Spinal cord (tissue), 10 donors: Measurements from ENCODE around the gene SLC13A5. TPM values are rescaled to one million over a fixed set of nuclear protein-coding genes. Genes with fewer than 3 reads are reported as not detected.

Experiments
- DNase-seq, 6 donors: peaks; one replicate each; pipeline versions ENCODE4 v3.0.0 to v3.0.0-alpha.2; 2013 to 2015; ENCODE audit warnings: low spot score in 6 of 6, low read depth in 4 of 6
- H3K27ac ChIP-seq: one replicate; pipeline ENCODE4 v1.5.1; 2013; ENCODE audit warnings: low read depth, low read length, control low read depth
- H3K27me3 ChIP-seq: one replicate; pipeline ENCODE4 v1.6.1; 2013; ENCODE audit warnings: low read length; ENCODE audit not compliant: control insufficient read depth, insufficient read depth
- H3K36me3 ChIP-seq: one replicate; pipeline ENCODE4 v1.6.1; 2013; ENCODE audit warnings: low read length; ENCODE audit not compliant: control insufficient read depth, insufficient read depth
- H3K4me1 ChIP-seq: one replicate; pipeline ENCODE4 v1.6.1; 2013; ENCODE audit warnings: low read length; ENCODE audit not compliant: control insufficient read depth, insufficient read depth
- H3K4me3 ChIP-seq: one replicate; pipeline ENCODE4 v1.5.1; 2013; ENCODE audit warnings: low read depth, low read length, control low read depth
- H3K9me3 ChIP-seq: one replicate; pipeline ENCODE4 v1.6.1; 2013; ENCODE audit warnings: low read length; ENCODE audit not compliant: control insufficient read depth, insufficient read depth
- WGBS: methylation state at CpG from one replicate; pipeline ENCODE4 v1.1.5; 2013; ENCODE audit warnings: missing lambda C conversion rate; ENCODE audit not compliant: insufficient coverage; 5-methylcytosine and 5-hydroxymethylcytosine counted together
- polyA plus RNA-seq, 2 donors: library from polyadenylated mRNA; unstranded; fragments of 120-200 nt; gene quantifications; one replicate each; pipeline ENCODE4 v1.2.1, GENCODE V29; 2013; ENCODE audit not compliant: insufficient read length in 2 of 2
- small RNA-seq: library from RNA; depleted of rRNA; stranded (forward); fragments of <200 nt; gene quantifications from one replicate; pipeline ENCODE3, GENCODE V24; 2014; ENCODE audit warnings: low replicate concordance
- total RNA-seq, 2 donors: library from RNA; depleted of rRNA in 1 of 2; stranded (reverse); fragments of 120-200 nt in 1 of 2; fragments of >200 nt in 1 of 2; gene quantifications; one replicate each; pipeline versions ENCODE4 v1.2.3 to v1.2.4, GENCODE V29; 2013 to 2014
- donor health status: healthy.

The SLC13A5 gene
- total and polyA plus RNA-seq, 4 donors: 0.69 to 14.6 (median 6.4) TPM

- no peak overlapping the region for H3K27ac ChIP-seq
Measured at GRCh38 chr17:6638046-6638908, 74.9 kb downstream of the SLC13A5 start.

GRCh38 chr17:6637458-6637840, 75.7 kb downstream of the SLC13A5 start:
- WGBS: 92% methylated on average over 6 of the region's 6 CpGs
- Histone ChIP-seq H3K27ac (no peak overlapping the region), H3K4me3 (no peak overlapping the region)

More at GRCh38 chr17:6638046-6638908, 74.9 kb downstream of the SLC13A5 start:
- Histone ChIP-seq H3K9me3 (no peaks in the 10 kb centered on the region), H3K4me3 (no peak overlapping the region), H3K4me1 (peaks cover 35% of the 10 kb centered on the region), H3K36me3 (peaks cover 30% of the 10 kb centered on the region), H3K27me3 (no peaks in the 10 kb centered on the region)
- DNase-seq: no peak
- 87% methylated on average over 24 of the region's 24 CpGs for whole genome bisulfite sequencing

GRCh38 chr17:6636616-6637457, 76.3 kb downstream of the SLC13A5 start:
- no peak overlapping the region for H3K27ac ChIP-seq
- WGBS: 91% methylated on average over 15 of the region's 17 CpGs

More at GRCh38 chr17:6637458-6637840, 75.7 kb downstream of the SLC13A5 start:
- peaks cover 30% of the 10 kb centered on the region for H3K36me3 ChIP-seq
- no peaks in the 10 kb centered on the region for H3K9me3 ChIP-seq
- DNase-seq: no peak
- peaks cover 35% of the 10 kb centered on the region for H3K4me1 ChIP-seq
- H3K27me3 ChIP-seq: no peaks in the 10 kb centered on the region

GRCh38 chr17:6636105-6636504, 77.1 kb downstream of the SLC13A5 start:
- H3K9me3 ChIP-seq: no peaks in the 10 kb centered on the region
- H3K27ac ChIP-seq: no peak overlapping the region
- H3K4me3 ChIP-seq: no peak overlapping the region
- 86% methylated on average over 1 of the region's 2 CpGs for WGBS
- no peak for DNase-seq
- H3K4me1 ChIP-seq: peaks cover 31% of the 10 kb centered on the region
- H3K36me3 ChIP-seq: peaks cover 30% of the 10 kb centered on the region
- H3K27me3 ChIP-seq: no peaks in the 10 kb centered on the region

More at GRCh38 chr17:6636616-6637457, 76.3 kb downstream of the SLC13A5 start:
- DNase-seq: no peak
- Histone ChIP-seq H3K9me3 (no peaks in the 10 kb centered on the region), H3K4me3 (no peak overlapping the region), H3K27me3 (no peaks in the 10 kb centered on the region), H3K4me1 (peaks cover 35% of the 10 kb centered on the region), H3K36me3 (peaks cover 30% of the 10 kb centered on the region)

Small RNA genes lying within 50 kb of the gene (small RNA-seq; reads per million reads assigned to genes)
- gene AC004706.2 (not detected), gene MIR4520-1 (not detected)

Other genes with a start within 250 kb of the SLC13A5 start
- gene PITPNM3, start 156.8 kb downstream of the SLC13A5 start, total RNA-seq: 10 to 100 TPM in 1 of 2 donors, 1 to 10 TPM in 1; 7.3 to 12.4 TPM
- gene PITPNM3, start 156.8 kb downstream of the SLC13A5 start, polyA plus RNA-seq: 10 to 100 TPM; 21.3 to 21.6 TPM
- gene KIAA0753, start 72.7 kb downstream of the SLC13A5 start, total RNA-seq: 10 to 100 TPM; 19.0 to 28.0 TPM
- 10 to 100 TPM; 23.2 to 23.8 TPM for gene KIAA0753, start 72.7 kb downstream of the SLC13A5 start, polyA plus RNA-seq
- 10 to 100 TPM; 23.6 to 66.7 TPM for gene TXNDC17, start 72.3 kb downstream of the SLC13A5 start, total RNA-seq
- 10 to 100 TPM; 67.7 to 71.6 TPM for gene TXNDC17, start 72.3 kb downstream of the SLC13A5 start, polyA plus RNA-seq
- 10 to 100 TPM; 15.8 to 19.8 TPM for gene MED31, start 61.8 kb downstream of the SLC13A5 start, total RNA-seq
- gene MED31, start 61.8 kb downstream of the SLC13A5 start, polyA plus RNA-seq: 10 to 100 TPM; 26.4 to 27.6 TPM
- 1 to 10 TPM; 2.2 to 2.6 TPM for gene C17orf100, start 61.6 kb downstream of the SLC13A5 start, total RNA-seq
- gene C17orf100, start 61.6 kb downstream of the SLC13A5 start, polyA plus RNA-seq: 10 to 100 TPM; 14.2 to 18.4 TPM
- gene XAF1, start 42.7 kb upstream of the SLC13A5 start, total RNA-seq: 10 to 100 TPM; 16.7 to 30.2 TPM
- 10 to 100 TPM in 1 of 2 donors, 1 to 10 TPM in 1; 9.8 to 17.3 TPM for gene XAF1, start 42.7 kb upstream of the SLC13A5 start, polyA plus RNA-seq
- gene FBXO39, start 62.8 kb upstream of the SLC13A5 start, total RNA-seq: under 1 TPM in 1 of 2 donors, not detected in 1; 0.33 TPM
- under 1 TPM in 1 of 2 donors, not detected in 1; 0.63 TPM for gene FBXO39, start 62.8 kb upstream of the SLC13A5 start, polyA plus RNA-seq
- gene TEKT1, start 118.4 kb upstream of the SLC13A5 start, total RNA-seq: 10 to 100 TPM in 1 of 2 donors, 1 to 10 TPM in 1; 2.9 to 18.6 TPM
- 10 to 100 TPM in 1 of 2 donors, 1 to 10 TPM in 1; 8.3 to 11.9 TPM for gene TEKT1, start 118.4 kb upstream of the SLC13A5 start, polyA plus RNA-seq